ENCODE data around the gene RBFOX2. TPM values are rescaled to one million over a fixed set of nuclear protein-coding genes. Genes with fewer than 3 reads are reported as not detected.

Gene RBFOX2
- total RNA-seq, 3 donors from 2014 or later = 63.4 to 97.3 (median 85.5) TPM

GRCh38 chr22:35697142-35697541 lies 331.5 kb downstream of the RBFOX2 start:
- Histone ChIP-seq H3K9me3 (no peaks in the 10 kb centered on the region), H3K36me3 (no peaks in the 10 kb centered on the region), H3K27me3 (no peaks in the 10 kb centered on the region), H3K27ac (no peak overlapping the region), H3K4me1 (no peaks in the 10 kb centered on the region), H3K4me3 (no peak overlapping the region)
- TF ChIP-seq POLR2AphosphoS5 (IDR thresholded peaks at IDR 0.05) (no peak), POLR2A (IDR thresholded peaks at IDR 0.05) (no peak)
- TF ChIP-seq, protein P1, sequence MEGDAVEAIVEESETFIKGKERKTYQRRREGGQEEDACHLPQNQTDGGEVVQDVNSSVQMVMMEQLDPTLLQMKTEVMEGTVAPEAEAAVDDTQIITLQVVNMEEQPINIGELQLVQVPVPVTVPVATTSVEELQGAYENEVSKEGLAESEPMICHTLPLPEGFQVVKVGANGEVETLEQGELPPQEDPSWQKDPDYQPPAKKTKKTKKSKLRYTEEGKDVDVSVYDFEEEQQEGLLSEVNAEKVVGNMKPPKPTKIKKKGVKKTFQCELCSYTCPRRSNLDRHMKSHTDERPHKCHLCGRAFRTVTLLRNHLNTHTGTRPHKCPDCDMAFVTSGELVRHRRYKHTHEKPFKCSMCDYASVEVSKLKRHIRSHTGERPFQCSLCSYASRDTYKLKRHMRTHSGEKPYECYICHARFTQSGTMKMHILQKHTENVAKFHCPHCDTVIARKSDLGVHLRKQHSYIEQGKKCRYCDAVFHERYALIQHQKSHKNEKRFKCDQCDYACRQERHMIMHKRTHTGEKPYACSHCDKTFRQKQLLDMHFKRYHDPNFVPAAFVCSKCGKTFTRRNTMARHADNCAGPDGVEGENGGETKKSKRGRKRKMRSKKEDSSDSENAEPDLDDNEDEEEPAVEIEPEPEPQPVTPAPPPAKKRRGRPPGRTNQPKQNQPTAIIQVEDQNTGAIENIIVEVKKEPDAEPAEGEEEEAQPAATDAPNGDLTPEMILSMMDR (IDR thresholded peaks at IDR 0.05) = no peak
- intact Hi-C loops (cut with DNase I; ENCODE audit: low total_unique reads) = no loop called here
- DNase-seq (ENCODE audit: low spot score in 2 of 2) = no peak

DNA sequence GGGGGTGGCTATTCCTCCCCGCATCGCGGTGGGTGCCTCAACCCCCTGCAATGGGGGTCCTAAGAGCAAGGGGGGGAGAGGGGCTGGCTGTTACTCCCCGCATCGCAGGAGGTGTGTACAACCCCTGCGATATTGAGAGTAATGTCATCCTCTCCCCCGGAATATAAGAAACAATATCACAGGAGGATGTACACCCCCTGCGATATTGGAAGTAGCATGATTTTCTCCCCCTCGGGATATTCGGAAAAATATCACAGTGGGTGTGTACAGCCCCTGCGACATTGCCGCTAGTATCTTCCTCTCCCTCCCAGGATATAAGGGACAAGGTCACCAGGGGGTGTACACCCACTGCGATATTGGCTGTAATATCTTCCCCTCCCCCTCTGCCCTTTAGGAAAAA lies 333.4 kb downstream of the RBFOX2 start:
- TF ChIP-seq, protein P1 (IDR thresholded peaks at IDR 0.05) = no peak
- TF ChIP-seq POLR2A (IDR thresholded peaks at IDR 0.05) (no peak), POLR2AphosphoS5 (IDR thresholded peaks at IDR 0.05) (no peak)
- H3K36me3 ChIP-seq = no peaks in the 10 kb centered on the region

GRCh38 chr22:35690001-35690400 lies 338.6 kb downstream of the RBFOX2 start:
- no peaks in the 10 kb centered on the region for H3K4me1 ChIP-seq
- TF ChIP-seq, protein P1 (IDR thresholded peaks at IDR 0.05) = no peak
- intact Hi-C loops (cut with DNase I; ENCODE audit: low total_unique reads) = no loop called here

More for the DNA sequence above, 333.4 kb downstream of the RBFOX2 start:
- intact Hi-C loops (cut with DNase I; ENCODE audit: low total_unique reads) = no loop called here
- Histone ChIP-seq H3K27me3 (no peaks in the 10 kb centered on the region), H3K4me1 (no peaks in the 10 kb centered on the region), H3K27ac (no peak overlapping the region), H3K9me3 (no peaks in the 10 kb centered on the region), H3K4me3 (no peak overlapping the region)
- no peak for DNase-seq (ENCODE audit: low spot score in 2 of 2)

DNA sequence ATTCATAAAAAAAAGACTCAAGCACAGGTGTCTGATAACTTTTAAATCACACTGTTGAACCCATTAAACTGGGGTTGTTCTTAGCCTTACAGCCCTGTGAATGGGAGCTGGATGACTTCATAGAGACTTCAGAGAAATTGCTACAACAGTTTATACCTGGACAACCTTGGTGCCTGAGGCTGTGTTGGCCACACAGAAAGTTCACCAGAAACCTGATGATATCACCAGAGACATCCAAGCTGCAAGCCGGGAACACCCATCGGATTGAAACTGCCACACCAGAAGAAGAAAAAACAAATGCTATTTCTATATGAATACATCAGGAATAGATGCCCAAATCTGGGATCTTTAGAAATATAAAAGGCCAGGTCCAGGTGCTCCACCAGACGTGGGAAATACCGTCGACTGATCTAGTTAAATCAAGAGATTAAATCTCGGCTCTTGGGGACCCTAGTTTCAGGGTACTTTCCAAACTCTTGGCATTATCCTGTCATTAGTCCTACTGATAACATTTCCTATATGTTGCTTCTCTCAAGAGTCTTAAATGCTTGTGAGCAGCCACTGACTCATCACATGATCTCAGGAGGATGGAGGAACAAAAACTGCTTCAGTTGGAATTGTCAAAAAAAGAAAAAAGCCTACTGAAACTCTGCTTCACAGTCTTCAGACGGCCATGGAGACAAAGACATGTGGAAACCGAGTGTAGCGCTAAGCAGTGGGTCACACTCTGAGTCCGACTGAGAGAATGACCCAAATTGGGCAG lies 339.5 kb downstream of the RBFOX2 start:
- Histone ChIP-seq H3K9me3 (no peaks in the 10 kb centered on the region), H3K27ac (no peak overlapping the region), H3K36me3 (no peaks in the 10 kb centered on the region), H3K27me3 (no peaks in the 10 kb centered on the region), H3K4me1 (no peaks in the 10 kb centered on the region), H3K4me3 (no peak overlapping the region)
- no peak for TF ChIP-seq POLR2AphosphoS5 (IDR thresholded peaks at IDR 0.05)
- TF ChIP-seq, protein P1 (IDR thresholded peaks at IDR 0.05) = no peak
- no peak for TF ChIP-seq POLR2A (IDR thresholded peaks at IDR 0.05)
- peak in 1 of 2 donors; percentile 55 for DNase-seq (ENCODE audit: low spot score in 2 of 2)
- intact Hi-C loops (cut with DNase I; ENCODE audit: low total_unique reads) = no loop called here

More at GRCh38 chr22:35690001-35690400, 338.6 kb downstream of the RBFOX2 start:
- Histone ChIP-seq H3K27ac (no peak overlapping the region), H3K9me3 (no peaks in the 10 kb centered on the region), H3K27me3 (no peaks in the 10 kb centered on the region), H3K4me3 (no peak overlapping the region), H3K36me3 (no peaks in the 10 kb centered on the region)
- no peak for DNase-seq (ENCODE audit: low spot score in 2 of 2)

Other genes starting within 250 kb of the RBFOX2 start
- gene APOL3, start 131.9 kb upstream of the RBFOX2 start, total RNA-seq = 100 to 1,000 TPM in 2 of 3 donors, 10 to 100 TPM in 1; 46.5 to 130 (median 101) TPM
- 10 to 100 TPM in 2 of 3 donors, 1 to 10 TPM in 1; 4.9 to 41.3 (median 15.0) TPM for gene APOL4, start 173.0 kb upstream of the RBFOX2 start, total RNA-seq
- 100 to 1,000 TPM in 1 of 3 donors, 10 to 100 TPM in 2; 50.4 to 112 (median 73.8) TPM for gene APOL2, start 210.7 kb upstream of the RBFOX2 start, total RNA-seq
- gene APOL1, start 224.3 kb upstream of the RBFOX2 start, total RNA-seq = 10 to 100 TPM in 2 of 3 donors, 1 to 10 TPM in 1; 5.9 to 38.3 (median 22.2) TPM

Measured in breast epithelium (tissue), 4 donors.